Measurements from ENCODE around the gene PRKAR1B. TPM values are rescaled to one million over a fixed set of nuclear protein-coding genes. Genes with fewer than 3 reads are reported as not detected.

Gene PRKAR1B
- total RNA-seq, 1 donor from 2014 or later = 21.7 TPM

GRCh38 chr7:587767-588166 is 139.3 kb downstream of the PRKAR1B start:
- Mint-ChIP-seq H3K27me3 (ENCODE audit: unreplicated experiment) (peaks cover 13% of the 10 kb centered on the region), H3K27ac (ENCODE audit: unreplicated experiment) (no peak overlapping the region), H3K9me3 (ENCODE audit: unreplicated experiment) (peaks cover 4% of the 10 kb centered on the region), H3K4me3 (ENCODE audit: unreplicated experiment) (no peak overlapping the region), H3K36me3 (ENCODE audit: low read depth, unreplicated experiment) (peaks cover 45% of the 10 kb centered on the region), H3K4me1 (ENCODE audit: unreplicated experiment) (no peaks in the 10 kb centered on the region)
- DNase-seq (ENCODE audit: low spot score) = no peak
- TF ChIP-seq CTCF (IDR thresholded peaks at IDR 0.05; ENCODE audit: unreplicated experiment) = no peak

- Mint-ChIP-seq H3K36me3 (ENCODE audit: low read depth, unreplicated experiment) (peaks cover 45% of the 10 kb centered on the region), H3K4me1 (ENCODE audit: unreplicated experiment) (no peaks in the 10 kb centered on the region), H3K27me3 (ENCODE audit: unreplicated experiment) (peaks cover 13% of the 10 kb centered on the region), H3K27ac (ENCODE audit: unreplicated experiment) (no peak overlapping the region), H3K9me3 (ENCODE audit: unreplicated experiment) (peaks cover 4% of the 10 kb centered on the region), H3K4me3 (ENCODE audit: unreplicated experiment) (no peak overlapping the region)
- DNase-seq (ENCODE audit: low spot score) = no peak
- TF ChIP-seq CTCF (IDR thresholded peaks at IDR 0.05; ENCODE audit: unreplicated experiment) = no peak
Measured at GRCh38 chr7:586494-586893, 140.6 kb downstream of the PRKAR1B start.

- TF ChIP-seq CTCF (IDR thresholded peaks at IDR 0.05; ENCODE audit: unreplicated experiment) = no peak
- H3K4me3 Mint-ChIP-seq (ENCODE audit: unreplicated experiment) = peak overlapping the region; percentile 63
- peaks cover 4% of the 10 kb centered on the region for H3K9me3 Mint-ChIP-seq (ENCODE audit: unreplicated experiment)
- peaks cover 13% of the 10 kb centered on the region for H3K27me3 Mint-ChIP-seq (ENCODE audit: unreplicated experiment)
- DNase-seq (ENCODE audit: low spot score) = no peak
- peaks cover 45% of the 10 kb centered on the region for H3K36me3 Mint-ChIP-seq (ENCODE audit: low read depth, unreplicated experiment)
- H3K4me1 Mint-ChIP-seq (ENCODE audit: unreplicated experiment) = no peaks in the 10 kb centered on the region
- H3K27ac Mint-ChIP-seq (ENCODE audit: unreplicated experiment) = no peak overlapping the region
Measured at GRCh38 chr7:585873-586272, 141.2 kb downstream of the PRKAR1B start.

GRCh38 chr7:585229-585711 is 141.8 kb downstream of the PRKAR1B start:
- Mint-ChIP-seq H3K9me3 (ENCODE audit: unreplicated experiment) (peaks cover 4% of the 10 kb centered on the region), H3K27ac (ENCODE audit: unreplicated experiment) (no peak overlapping the region), H3K27me3 (ENCODE audit: unreplicated experiment) (peaks cover 13% of the 10 kb centered on the region), H3K4me3 (ENCODE audit: unreplicated experiment) (no peak overlapping the region), H3K36me3 (ENCODE audit: low read depth, unreplicated experiment) (peaks cover 45% of the 10 kb centered on the region), H3K4me1 (ENCODE audit: unreplicated experiment) (no peaks in the 10 kb centered on the region)
- no peak for TF ChIP-seq CTCF (IDR thresholded peaks at IDR 0.05; ENCODE audit: unreplicated experiment)
- no peak for DNase-seq (ENCODE audit: low spot score)

GRCh38 chr7:584820-585219 is 142.3 kb downstream of the PRKAR1B start:
- Mint-ChIP-seq H3K36me3 (ENCODE audit: low read depth, unreplicated experiment) (peaks cover 45% of the 10 kb centered on the region), H3K4me3 (ENCODE audit: unreplicated experiment) (no peak overlapping the region), H3K27me3 (ENCODE audit: unreplicated experiment) (peaks cover 13% of the 10 kb centered on the region), H3K9me3 (ENCODE audit: unreplicated experiment) (peaks cover 4% of the 10 kb centered on the region), H3K27ac (ENCODE audit: unreplicated experiment) (no peak overlapping the region), H3K4me1 (ENCODE audit: unreplicated experiment) (no peaks in the 10 kb centered on the region)
- no peak for TF ChIP-seq CTCF (IDR thresholded peaks at IDR 0.05; ENCODE audit: unreplicated experiment)
- DNase-seq (ENCODE audit: low spot score) = no peak

Data from endothelial cell (in vitro differentiated cells).